Fibroblast of villous mesenchyme (primary cell): ENCODE data around the gene TM4SF18. TPM values are rescaled to one million over a fixed set of nuclear protein-coding genes. Genes with fewer than 3 reads are reported as not detected.
"Not testable (repeated sequence)": the region's sequence is repeated elsewhere in the genome, so short reads cannot be mapped to it uniquely, and the experiment has no call there.

ENCODE experiments used
- DNase-seq: peaks from one replicate; pipeline ENCODE4 v3.0.0-alpha.2; 2010; ENCODE audit warnings: low read depth
- H3K4me3 ChIP-seq: 2 replicates; pipeline ENCODE4 v1.5.1; 2011; ENCODE audit warnings: low read depth, mild to moderate bottlenecking, low read length
- total RNA-seq: library from RNA; depleted of rRNA; stranded (reverse); fragments of >200 nt; gene quantifications from 2 replicates; pipeline ENCODE4 v1.2.3, GENCODE V29; 2012
- TF ChIP-seq, protein P1 (sequence below): IDR thresholded peaks from 2 replicates; pipeline ENCODE4 v1.5.1; 2012; ENCODE audit warnings: low read depth, mild to moderate bottlenecking, low read length; ENCODE audit not compliant: insufficient read depth

The TM4SF18 gene
- 0.32 TPM in 1 of 2 replicates, not detected in the other for total RNA-seq

- DNase-seq: no peak
- TF ChIP-seq, protein P1, sequence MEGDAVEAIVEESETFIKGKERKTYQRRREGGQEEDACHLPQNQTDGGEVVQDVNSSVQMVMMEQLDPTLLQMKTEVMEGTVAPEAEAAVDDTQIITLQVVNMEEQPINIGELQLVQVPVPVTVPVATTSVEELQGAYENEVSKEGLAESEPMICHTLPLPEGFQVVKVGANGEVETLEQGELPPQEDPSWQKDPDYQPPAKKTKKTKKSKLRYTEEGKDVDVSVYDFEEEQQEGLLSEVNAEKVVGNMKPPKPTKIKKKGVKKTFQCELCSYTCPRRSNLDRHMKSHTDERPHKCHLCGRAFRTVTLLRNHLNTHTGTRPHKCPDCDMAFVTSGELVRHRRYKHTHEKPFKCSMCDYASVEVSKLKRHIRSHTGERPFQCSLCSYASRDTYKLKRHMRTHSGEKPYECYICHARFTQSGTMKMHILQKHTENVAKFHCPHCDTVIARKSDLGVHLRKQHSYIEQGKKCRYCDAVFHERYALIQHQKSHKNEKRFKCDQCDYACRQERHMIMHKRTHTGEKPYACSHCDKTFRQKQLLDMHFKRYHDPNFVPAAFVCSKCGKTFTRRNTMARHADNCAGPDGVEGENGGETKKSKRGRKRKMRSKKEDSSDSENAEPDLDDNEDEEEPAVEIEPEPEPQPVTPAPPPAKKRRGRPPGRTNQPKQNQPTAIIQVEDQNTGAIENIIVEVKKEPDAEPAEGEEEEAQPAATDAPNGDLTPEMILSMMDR: no peak
- H3K4me3 ChIP-seq: no peak within 1 kb of the TSS
These were observed at the start of gene TM4SF18 for GRCh38 chr3:149333176-149333859. Gene TM4SF18 (minus strand): TSS chr3:149333636. CDS start chr3:149333382, 254 bp downstream.

- no peak overlapping the region for H3K4me3 ChIP-seq
- TF ChIP-seq, protein P1: no peak
- DNase-seq: no peak
These were observed 49.1 kb upstream of the TM4SF18 start for GRCh38 chr3:149382518-149382917.

DNA sequence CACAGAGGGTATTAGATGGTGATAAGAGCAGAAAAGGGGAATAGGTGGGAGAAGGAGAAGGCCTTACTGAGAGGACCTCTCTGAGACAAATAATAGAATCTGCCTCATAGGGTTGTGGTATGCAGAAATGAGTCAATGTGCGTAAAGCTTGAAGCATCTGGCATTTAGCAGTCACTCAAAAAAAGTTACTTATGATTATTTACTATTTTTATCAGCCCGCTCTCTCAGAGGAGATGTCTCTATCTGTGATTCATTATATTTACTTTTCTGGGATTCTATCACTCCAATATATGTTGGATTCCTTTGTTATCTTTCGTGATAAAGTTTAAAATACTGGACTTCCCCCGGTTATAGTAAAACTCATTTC is 48.6 kb upstream of the TM4SF18 start:
- TF ChIP-seq, protein P1: no peak
- no peak overlapping the region for H3K4me3 ChIP-seq
- peak; percentile 90 for DNase-seq

DNA sequence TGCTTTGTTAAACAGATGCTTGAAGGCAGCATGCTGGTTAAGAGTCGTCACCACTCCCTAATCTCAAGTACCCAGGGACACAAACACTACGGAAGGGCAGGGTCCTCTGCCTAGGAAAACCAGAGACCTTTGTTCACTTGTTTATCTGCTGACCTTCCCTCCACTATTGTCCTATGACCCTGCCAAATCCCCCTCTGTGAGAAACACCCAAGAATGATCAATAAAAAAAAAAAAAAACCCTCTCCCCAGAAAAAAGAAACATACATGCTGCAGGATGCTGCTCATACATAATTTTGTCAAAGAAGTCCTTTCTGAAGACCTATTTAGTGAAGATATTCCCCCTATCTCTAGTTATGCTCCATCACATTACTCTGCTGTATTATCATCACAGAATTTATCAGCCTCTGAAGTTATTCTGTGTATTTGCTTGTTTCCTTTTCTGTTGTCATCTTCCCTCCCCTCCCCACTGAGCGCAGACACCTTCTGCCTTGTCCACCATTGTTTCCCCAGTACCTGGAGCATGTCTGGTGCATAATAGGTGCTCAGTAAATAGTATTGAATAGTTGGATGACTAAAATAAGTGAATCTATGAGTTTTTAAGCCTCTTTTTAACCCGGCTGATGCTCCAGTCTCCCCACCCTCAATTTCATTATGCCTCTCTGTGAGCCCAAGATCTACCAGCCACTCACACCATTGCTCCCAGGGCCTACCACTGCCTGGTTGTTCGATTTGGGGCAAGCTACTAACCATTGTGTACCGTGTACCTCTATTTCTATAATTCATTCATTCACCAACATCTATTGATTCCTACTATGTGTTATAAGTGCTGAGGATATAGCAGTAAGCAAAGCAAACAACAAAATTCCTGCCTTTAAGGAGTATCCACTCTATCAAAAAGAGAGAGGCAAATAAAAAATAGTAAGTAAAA is 48.0 kb upstream of the TM4SF18 start:
- H3K4me3 ChIP-seq: no peak overlapping the region
- TF ChIP-seq, protein P1: no peak
- DNase-seq: no peak

DNA sequence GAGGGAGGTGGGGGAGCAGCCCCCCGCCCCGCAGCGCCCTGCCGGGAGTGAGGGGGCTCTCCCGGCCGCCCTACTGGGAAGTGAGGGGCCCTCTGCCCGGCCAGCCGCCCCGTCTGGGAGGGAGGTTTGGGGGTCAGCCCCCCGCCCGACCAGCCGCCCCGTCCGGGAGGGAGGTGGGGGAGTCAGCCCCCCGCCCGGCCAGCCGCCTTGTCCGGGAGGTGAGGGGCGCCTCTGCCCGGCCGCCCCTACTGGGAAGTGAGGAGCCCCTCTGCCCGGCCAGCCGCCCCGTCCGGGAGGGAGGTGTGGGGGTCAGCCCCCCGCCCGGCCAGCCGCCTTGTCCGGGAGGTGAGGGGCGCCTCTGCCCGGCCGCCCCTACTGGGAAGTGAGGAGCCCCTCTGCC is 46.8 kb upstream of the TM4SF18 start:
- not testable (repeated sequence) for DNase-seq, H3K4me3 ChIP-seq

- no peak overlapping the region for H3K4me3 ChIP-seq
- TF ChIP-seq, protein P1: no peak
- no peak for DNase-seq
These were observed 45.3 kb upstream of the TM4SF18 start for GRCh38 chr3:149378478-149379309.
